Left lung (tissue), 10 donors: ENCODE results near the gene SLC26A11. TPM values are rescaled to one million over a fixed set of nuclear protein-coding genes. Genes with fewer than 3 reads are reported as not detected.
A peak's percentile ranks its signal among the peaks of the same experiment; 100 is the strongest.
"Not testable (repeated sequence)": the region's sequence is repeated elsewhere in the genome, so short reads cannot be mapped to it uniquely, and the experiment has no call there.

ENCODE experiments used
- ATAC-seq: fragments of 200-7000 bp; cut with Tn5 transposase; one replicate; pipeline ENCODE4 v1.9.1; 2020; ENCODE audit warnings: moderate library complexity
- DNase-seq, 4 donors: peaks; one replicate each; pipeline ENCODE4 v3.0.0-alpha.2; 2013 to 2020
- H3K27ac ChIP-seq, 2 donors: fragments of 200-600 bp; sonication (generic) in 1 of 2; one replicate each; pipeline versions ENCODE4 v1.5.0 to v1.8.0; 2020 to 2021
- H3K27me3 ChIP-seq, 2 donors: fragments of 200-600 bp; sonication (generic) in 1 of 2; one replicate each; pipeline versions ENCODE4 v1.5.0 to v1.8.0; 2020 to 2021
- H3K36me3 ChIP-seq, 2 donors: fragments of 200-600 bp; sonication (generic) in 1 of 2; one replicate each; pipeline versions ENCODE4 v1.5.0 to v1.8.0; 2020 to 2021
- H3K4me1 ChIP-seq, 2 donors: fragments of 200-600 bp; one replicate each; pipeline ENCODE4 v1.8.0; 2021
- H3K4me3 ChIP-seq, 2 donors: fragments of 200-600 bp; sonication (generic) in 1 of 2; one replicate each; pipeline versions ENCODE4 v1.5.0 to v1.8.0; 2020 to 2021; ENCODE audit warnings: mild to moderate bottlenecking in 1 of 2
- H3K9me3 ChIP-seq, 2 donors: fragments of 200-600 bp; sonication (generic) in 1 of 2; one replicate each; pipeline versions ENCODE4 v1.5.0 to v1.8.0; 2020 to 2021
- intact Hi-C, 2 donors: fragments of 100-400 bp; cut with DNase I; formaldehyde crosslinking; loops; one replicate each; pipeline versions ENCODE4 v1.11.2 to v1.14.2; 2022
- polyA plus RNA-seq, 6 donors: library from polyadenylated mRNA; unstranded; fragments of 120-200 nt; gene quantifications; one replicate each; pipeline ENCODE4 v1.2.1, GENCODE V29; 2013; ENCODE audit not compliant: insufficient read length in 6 of 6
- total RNA-seq, 2 donors: library from RNA; stranded (reverse); fragmentation: NEBNext Ultra II Directional; extraction: Animal tissue kit (Norgen Biotek cat#: 25700); gene quantifications; one replicate each; pipeline ENCODE4 v1.2.1, GENCODE V29; 2021
- TF ChIP-seq, protein P1 (sequence below), 2 donors: fragments of 200-600 bp; sonication (generic) in 1 of 2; IDR thresholded peaks; one replicate each; pipeline versions ENCODE4 v1.5.0 to v1.8.0; 2021; ENCODE audit warnings: antibody characterized with exemption in 2 of 2
- donor health status: DM: no; HTN: yes; CAD: no.
- donor health status: DM: no; HTN: no; CAD: no.

Gene SLC26A11
- total and polyA plus RNA-seq, 8 donors: 22.3 to 36.0 (median 24.6) TPM

DNA sequence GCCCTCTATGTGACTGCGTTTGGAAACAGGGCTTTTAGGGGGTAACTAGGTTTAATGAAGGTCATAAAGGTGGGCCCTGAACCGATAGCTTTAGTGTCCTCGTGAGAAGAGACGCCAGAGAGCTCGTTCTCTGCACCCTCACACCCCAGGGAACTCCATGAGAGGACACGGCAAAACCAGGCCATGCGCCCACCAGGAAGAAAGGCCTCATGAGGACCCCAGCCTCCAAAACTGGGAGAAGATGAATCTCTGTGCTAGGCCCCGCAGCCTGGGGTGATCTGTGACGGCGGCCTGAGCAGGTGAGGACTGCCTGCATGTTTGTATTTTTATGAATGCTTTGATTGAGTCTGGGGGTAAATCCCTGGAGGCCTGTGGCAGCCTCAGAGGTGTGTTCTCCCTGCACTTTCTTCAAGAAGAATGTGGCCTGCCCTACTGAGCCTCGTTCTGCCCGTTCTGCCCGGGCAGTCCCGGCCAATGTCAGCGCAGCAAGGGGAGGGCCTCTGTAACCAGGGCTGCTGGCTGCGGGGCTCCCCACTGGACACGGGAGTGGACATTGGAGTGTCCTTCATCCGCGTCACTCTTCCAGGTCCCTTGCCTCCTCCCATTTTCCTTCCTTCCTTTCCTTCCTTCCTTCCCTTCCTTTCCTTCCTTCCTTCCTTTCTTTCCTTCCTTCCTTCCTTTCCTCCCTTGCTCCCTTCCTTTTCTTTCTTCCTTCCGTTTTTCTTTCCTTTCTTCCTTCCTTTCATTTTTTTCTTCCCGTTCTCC is 33.6 kb downstream of the SLC26A11 start:
- H3K36me3 ChIP-seq: peaks cover 0 to 9% of the 10 kb centered on the region in 2 donors
- H3K27me3 ChIP-seq: no peaks in the 10 kb centered on the region
- TF ChIP-seq, protein P1, sequence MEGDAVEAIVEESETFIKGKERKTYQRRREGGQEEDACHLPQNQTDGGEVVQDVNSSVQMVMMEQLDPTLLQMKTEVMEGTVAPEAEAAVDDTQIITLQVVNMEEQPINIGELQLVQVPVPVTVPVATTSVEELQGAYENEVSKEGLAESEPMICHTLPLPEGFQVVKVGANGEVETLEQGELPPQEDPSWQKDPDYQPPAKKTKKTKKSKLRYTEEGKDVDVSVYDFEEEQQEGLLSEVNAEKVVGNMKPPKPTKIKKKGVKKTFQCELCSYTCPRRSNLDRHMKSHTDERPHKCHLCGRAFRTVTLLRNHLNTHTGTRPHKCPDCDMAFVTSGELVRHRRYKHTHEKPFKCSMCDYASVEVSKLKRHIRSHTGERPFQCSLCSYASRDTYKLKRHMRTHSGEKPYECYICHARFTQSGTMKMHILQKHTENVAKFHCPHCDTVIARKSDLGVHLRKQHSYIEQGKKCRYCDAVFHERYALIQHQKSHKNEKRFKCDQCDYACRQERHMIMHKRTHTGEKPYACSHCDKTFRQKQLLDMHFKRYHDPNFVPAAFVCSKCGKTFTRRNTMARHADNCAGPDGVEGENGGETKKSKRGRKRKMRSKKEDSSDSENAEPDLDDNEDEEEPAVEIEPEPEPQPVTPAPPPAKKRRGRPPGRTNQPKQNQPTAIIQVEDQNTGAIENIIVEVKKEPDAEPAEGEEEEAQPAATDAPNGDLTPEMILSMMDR (IDR thresholded peaks at IDR 0.05): no peak
- H3K9me3 ChIP-seq: no peaks in the 10 kb centered on the region
- ATAC-seq (peak; percentile 12), DNase-seq (peak in 1 of 4 donors; percentile 75)
- intact Hi-C loops: no loop called here
- H3K27ac ChIP-seq: peak overlapping the region; percentile 75 to 92
- no peak overlapping the region for H3K4me3 ChIP-seq
- H3K4me1 ChIP-seq: peaks cover 5 to 44% of the 10 kb centered on the region in 2 donors

DNA sequence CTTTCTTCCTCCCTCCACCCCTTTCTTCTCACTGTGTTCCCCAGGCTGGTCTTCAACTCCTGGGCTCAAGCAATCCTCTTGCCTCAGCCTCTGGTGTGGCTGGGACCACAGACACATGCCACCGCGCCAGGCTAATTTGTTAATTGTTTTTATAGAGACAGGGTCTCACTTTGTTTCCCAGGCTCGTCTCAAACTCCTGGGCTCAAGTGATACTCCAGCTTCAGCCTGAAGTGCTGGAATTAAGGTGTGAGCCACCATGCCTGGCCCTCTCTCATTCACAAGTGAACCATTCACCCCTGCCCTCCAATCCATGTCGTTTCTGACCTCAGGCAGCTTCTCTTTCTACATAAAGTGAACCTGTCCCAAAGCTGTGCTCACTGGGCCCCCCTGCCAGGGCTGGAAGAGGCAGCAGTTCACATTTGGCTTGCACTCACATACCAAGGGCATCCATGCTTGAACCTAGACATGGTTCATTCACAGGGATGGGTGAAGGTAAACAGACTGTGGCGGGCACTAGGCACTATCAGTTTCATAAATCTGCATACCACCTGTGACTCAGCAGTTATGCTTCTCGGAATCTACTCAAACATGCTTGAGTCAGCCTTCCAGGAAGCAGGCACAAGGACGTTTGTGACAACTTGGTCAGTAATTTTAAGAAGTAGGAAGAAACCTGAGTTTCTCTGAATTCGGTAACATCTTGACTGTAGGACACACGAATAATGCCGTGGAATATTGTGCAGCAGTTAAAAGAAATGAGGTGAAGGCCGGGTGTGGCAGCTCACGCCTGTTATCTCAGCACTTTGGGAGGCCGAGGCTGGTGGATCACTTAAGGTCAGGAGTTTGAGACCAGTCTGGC is 34.4 kb downstream of the SLC26A11 start:
- peak overlapping the region; percentile 75 to 92 for H3K27ac ChIP-seq
- peak in 2 of 4 donors; percentile 39 to 74 for DNase-seq
- ATAC-seq: peak; percentile 81

DNA sequence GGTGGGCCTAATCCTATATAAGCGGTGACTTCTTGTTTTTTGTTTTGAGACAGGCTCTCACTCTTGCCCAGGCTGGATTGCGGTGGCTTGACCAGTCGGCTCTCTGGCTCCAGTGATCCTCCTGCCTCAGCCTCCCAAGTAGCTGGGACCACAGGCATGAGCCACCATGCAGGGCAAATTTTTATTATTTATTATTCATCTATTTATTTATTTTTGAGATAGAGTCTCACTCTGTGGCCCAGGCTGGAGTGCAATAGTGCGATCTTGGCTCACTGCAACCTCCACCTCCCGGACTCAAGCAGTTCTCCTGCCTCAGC is 35.8 kb downstream of the SLC26A11 start:
- Histone ChIP-seq H3K36me3 (peaks cover 0 to 9% of the 10 kb centered on the region in 2 donors), H3K27me3 (no peaks in the 10 kb centered on the region), H3K9me3 (no peaks in the 10 kb centered on the region), H3K27ac (peak overlapping the region in 1 of 2 donors; percentile 92), H3K4me3 (no peak overlapping the region), H3K4me1 (peaks cover 5 to 55% of the 10 kb centered on the region in 2 donors)
- TF ChIP-seq, protein P1 (IDR thresholded peaks at IDR 0.05): no peak
- no peak for ATAC-seq
- DNase-seq: peak in 1 of 4 donors; percentile 8
- intact Hi-C loops: no loop called here

More for the DNA sequence above, 34.4 kb downstream of the SLC26A11 start:
- TF ChIP-seq, protein P1 (IDR thresholded peaks at IDR 0.05): no peak
- H3K4me1 ChIP-seq: peaks cover 5 to 52% of the 10 kb centered on the region in 2 donors
- H3K9me3 ChIP-seq: no peaks in the 10 kb centered on the region
- H3K36me3 ChIP-seq: peaks cover 0 to 9% of the 10 kb centered on the region in 2 donors
- no peaks in the 10 kb centered on the region for H3K27me3 ChIP-seq
- H3K4me3 ChIP-seq: no peak overlapping the region
- intact Hi-C loops: no loop called here

DNA sequence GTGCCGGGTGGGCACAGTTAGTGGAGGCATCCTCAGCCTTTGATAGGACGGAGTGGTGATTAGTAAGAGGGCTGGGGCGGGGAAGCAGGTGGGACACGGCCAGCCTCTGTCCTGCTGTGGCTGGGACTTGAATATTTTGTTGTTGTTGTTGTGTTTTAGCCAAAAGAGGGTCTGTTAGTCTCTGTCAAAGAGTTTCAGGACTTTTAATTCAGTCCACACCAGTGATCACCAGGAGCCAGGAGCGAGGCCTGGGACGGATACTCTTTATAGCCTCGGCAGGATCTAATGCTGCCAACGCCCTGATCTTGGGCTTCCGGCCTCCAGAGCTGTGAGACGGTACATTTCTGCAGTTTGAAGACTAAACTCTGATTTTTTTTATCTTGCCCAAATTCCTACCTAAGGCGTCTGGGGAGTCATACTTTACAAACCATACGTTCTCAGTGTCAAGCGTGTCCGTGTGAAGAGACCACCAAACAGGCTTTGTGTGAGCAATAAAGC is 37.5 kb downstream of the SLC26A11 start:
- no peaks in the 10 kb centered on the region for H3K27me3 ChIP-seq
- no peak overlapping the region for H3K4me3 ChIP-seq
- H3K4me1 ChIP-seq: peaks cover 19 to 71% of the 10 kb centered on the region in 2 donors
- intact Hi-C loops: no loop called here
- H3K9me3 ChIP-seq: no peaks in the 10 kb centered on the region
- ATAC-seq (no peak), DNase-seq (no peak)
- no peaks in the 10 kb centered on the region for H3K36me3 ChIP-seq
- TF ChIP-seq, protein P1 (IDR thresholded peaks at IDR 0.05): no peak
- peak overlapping the region in 1 of 2 donors; percentile 7 for H3K27ac ChIP-seq

DNA sequence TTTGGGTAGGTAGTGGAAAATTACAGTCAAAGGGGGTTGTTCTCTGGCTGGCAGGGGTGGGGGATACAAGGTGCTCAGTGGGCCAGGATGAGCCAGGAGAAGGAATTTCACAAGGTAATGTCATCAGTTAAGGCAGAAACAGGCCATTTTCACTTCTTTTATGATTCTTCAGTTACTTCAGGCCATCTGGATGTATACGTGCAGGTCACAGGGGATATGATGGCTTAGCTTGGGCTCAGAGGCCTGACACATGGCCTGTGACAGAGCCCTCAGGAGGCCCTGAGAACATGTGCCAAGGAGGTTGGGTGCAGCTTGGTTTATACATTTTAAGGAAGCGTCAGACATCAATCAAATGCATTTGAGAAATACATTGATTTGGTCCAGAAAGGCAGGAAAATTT is 38.1 kb downstream of the SLC26A11 start:
- H3K4me3 ChIP-seq, H3K27me3 ChIP-seq, intact Hi-C loops, ATAC-seq, H3K27ac ChIP-seq, H3K36me3 ChIP-seq, H3K9me3 ChIP-seq: not testable (repeated sequence)
- peaks cover 24 to 71% of the 10 kb centered on the region in 2 donors for H3K4me1 ChIP-seq
- DNase-seq: peak in 1 of 4 donors; percentile 1
